ENCODE data around the gene PTPN11.

Gene PTPN11

GRCh38 chr12:112503512-112503911, 84.8 kb downstream of the PTPN11 start:
- Histone ChIP-seq H3K27me3 (replicated peaks; ENCODE audit: control insufficient read depth, insufficient read depth, low read length) (no peaks in the 10 kb centered on the region), H3K36me3 (ENCODE audit: control insufficient read depth, insufficient read depth, low read length) (peaks cover 6% of the 10 kb centered on the region), H3K4me3 (replicated peaks; ENCODE audit: low read depth, low read length) (no peak overlapping the region)
- DNase-seq (ENCODE audit: extremely low read depth, insufficient read length): no peak
- TF ChIP-seq CTCF (IDR thresholded peaks at IDR 0.05; ENCODE audit: insufficient read depth, low read length, poor library complexity, severe bottlenecking): no peak

GRCh38 chr12:112506513-112507166, 87.9 kb downstream of the PTPN11 start:
- DNase-seq (ENCODE audit: extremely low read depth, insufficient read length): no peak
- H3K27me3 ChIP-seq (replicated peaks; ENCODE audit: control insufficient read depth, insufficient read depth, low read length): no peaks in the 10 kb centered on the region
- no peak overlapping the region for H3K4me3 ChIP-seq (replicated peaks; ENCODE audit: low read depth, low read length)
- no peak for TF ChIP-seq CTCF (IDR thresholded peaks at IDR 0.05; ENCODE audit: insufficient read depth, low read length, poor library complexity, severe bottlenecking)
- peaks cover 6% of the 10 kb centered on the region for H3K36me3 ChIP-seq (ENCODE audit: control insufficient read depth, insufficient read depth, low read length)

- H3K4me3 ChIP-seq (replicated peaks; ENCODE audit: low read depth, low read length): no peak overlapping the region
- DNase-seq (ENCODE audit: extremely low read depth, insufficient read length): no peak
- TF ChIP-seq CTCF (IDR thresholded peaks at IDR 0.05; ENCODE audit: insufficient read depth, low read length, poor library complexity, severe bottlenecking): no peak
- H3K27me3 ChIP-seq (replicated peaks; ENCODE audit: control insufficient read depth, insufficient read depth, low read length): no peaks in the 10 kb centered on the region
- no peaks in the 10 kb centered on the region; the same call in 1 of the 2 replicates for H3K36me3 ChIP-seq (ENCODE audit: control insufficient read depth, insufficient read depth, low read length)
Observed at GRCh38 chr12:112513471-112513870, 94.7 kb downstream of the PTPN11 start.

- no peak for TF ChIP-seq CTCF (IDR thresholded peaks at IDR 0.05; ENCODE audit: insufficient read depth, low read length, poor library complexity, severe bottlenecking)
- H3K36me3 ChIP-seq (ENCODE audit: control insufficient read depth, insufficient read depth, low read length): no peaks in the 10 kb centered on the region; the same call in 1 of the 2 replicates
- no peak overlapping the region for H3K4me3 ChIP-seq (replicated peaks; ENCODE audit: low read depth, low read length)
- no peaks in the 10 kb centered on the region for H3K27me3 ChIP-seq (replicated peaks; ENCODE audit: control insufficient read depth, insufficient read depth, low read length)
- DNase-seq (ENCODE audit: extremely low read depth, insufficient read length): no peak
Observed at GRCh38 chr12:112514456-112514855, 95.7 kb downstream of the PTPN11 start.

GRCh38 chr12:112514926-112515642, 96.3 kb downstream of the PTPN11 start:
- no peaks in the 10 kb centered on the region for H3K27me3 ChIP-seq (replicated peaks; ENCODE audit: control insufficient read depth, insufficient read depth, low read length)
- H3K36me3 ChIP-seq (ENCODE audit: control insufficient read depth, insufficient read depth, low read length): no peaks in the 10 kb centered on the region; the same call in 1 of the 2 replicates
- no peak for DNase-seq (ENCODE audit: extremely low read depth, insufficient read length)
- H3K4me3 ChIP-seq (replicated peaks; ENCODE audit: low read depth, low read length): no peak overlapping the region
- no peak for TF ChIP-seq CTCF (IDR thresholded peaks at IDR 0.05; ENCODE audit: insufficient read depth, low read length, poor library complexity, severe bottlenecking)
